Activated T-cell treated with anti-CD3 and anti-CD28 coated beads, Interleukin-2, amount 50 U/mL, for 24 hours (primary cell): Measurements from ENCODE around the gene DDA1.

Experiments used
- DNase-seq: peaks from one replicate; pipeline ENCODE4 v3.0.0-alpha.2; 2020
- H3K27ac Mint-ChIP-seq: 2 replicates; pipeline ENCODE4 v1.8.0; 2020; ENCODE audit warnings: mild to moderate bottlenecking, mixed read lengths
- H3K27me3 Mint-ChIP-seq: 2 replicates; pipeline ENCODE4 v1.8.0; 2020; ENCODE audit warnings: mixed read lengths
- H3K36me3 Mint-ChIP-seq: 2 replicates; pipeline ENCODE4 v1.8.0; 2020; ENCODE audit warnings: low read depth, mixed read lengths
- H3K4me1 Mint-ChIP-seq: 2 replicates; pipeline ENCODE4 v1.8.0; 2020; ENCODE audit warnings: low read depth, mixed read lengths
- H3K4me3 Mint-ChIP-seq: 2 replicates; pipeline ENCODE4 v1.8.0; 2020; ENCODE audit warnings: mild to moderate bottlenecking, moderate library complexity, mixed read lengths
- H3K9me3 Mint-ChIP-seq: 2 replicates; pipeline ENCODE4 v1.8.0; 2020; ENCODE audit warnings: mixed read lengths

DDA1 gene

GRCh38 chr19:17327654-17328516 lies 18.5 kb downstream of the DDA1 start:
- no peaks in the 10 kb centered on the region for H3K9me3 Mint-ChIP-seq
- peaks cover 2% of the 10 kb centered on the region for H3K36me3 Mint-ChIP-seq
- peak; percentile 77 for DNase-seq
- no peaks in the 10 kb centered on the region for H3K27me3 Mint-ChIP-seq
- H3K4me1 Mint-ChIP-seq: peaks cover 15% of the 10 kb centered on the region
- peak overlapping the region; percentile 58 for H3K4me3 Mint-ChIP-seq
- no peak overlapping the region for H3K27ac Mint-ChIP-seq

- H3K9me3 Mint-ChIP-seq: no peaks in the 10 kb centered on the region
- DNase-seq: peak; percentile 66
- no peak overlapping the region for H3K27ac Mint-ChIP-seq
- peaks cover 19% of the 10 kb centered on the region for H3K4me1 Mint-ChIP-seq
- no peaks in the 10 kb centered on the region for H3K27me3 Mint-ChIP-seq
- H3K4me3 Mint-ChIP-seq: peak overlapping the region; percentile 55
- H3K36me3 Mint-ChIP-seq: peaks cover 1% of the 10 kb centered on the region
These were observed 19.4 kb downstream of the DDA1 start for GRCh38 chr19:17328517-17329365.

GRCh38 chr19:17329366-17330261 lies 20.3 kb downstream of the DDA1 start:
- no peak overlapping the region for H3K27ac Mint-ChIP-seq
- no peak overlapping the region for H3K4me3 Mint-ChIP-seq
- no peaks in the 10 kb centered on the region for H3K9me3 Mint-ChIP-seq
- no peak for DNase-seq
- H3K27me3 Mint-ChIP-seq: no peaks in the 10 kb centered on the region
- H3K36me3 Mint-ChIP-seq: peaks cover 1% of the 10 kb centered on the region
- H3K4me1 Mint-ChIP-seq: peaks cover 23% of the 10 kb centered on the region

- Mint-ChIP-seq H3K9me3 (no peaks in the 10 kb centered on the region), H3K27ac (no peak overlapping the region), H3K4me3 (no peak overlapping the region), H3K27me3 (no peaks in the 10 kb centered on the region), H3K36me3 (peaks cover 1% of the 10 kb centered on the region), H3K4me1 (peaks cover 31% of the 10 kb centered on the region)
- DNase-seq: no peak
These were observed 21.1 kb downstream of the DDA1 start for GRCh38 chr19:17330262-17331044.

GRCh38 chr19:17331045-17331558 lies 21.7 kb downstream of the DDA1 start:
- Mint-ChIP-seq H3K27ac (no peak overlapping the region), H3K9me3 (no peaks in the 10 kb centered on the region), H3K4me1 (peaks cover 33% of the 10 kb centered on the region), H3K27me3 (no peaks in the 10 kb centered on the region), H3K4me3 (no peak overlapping the region), H3K36me3 (peaks cover 1% of the 10 kb centered on the region)
- DNase-seq: no peak

GRCh38 chr19:17332360-17332676 lies 23.0 kb downstream of the DDA1 start:
- no peak overlapping the region for H3K4me3 Mint-ChIP-seq
- H3K9me3 Mint-ChIP-seq: no peaks in the 10 kb centered on the region
- H3K27ac Mint-ChIP-seq: no peak overlapping the region
- no peaks in the 10 kb centered on the region for H3K27me3 Mint-ChIP-seq
- no peak for DNase-seq
- H3K36me3 Mint-ChIP-seq: peaks cover 9% of the 10 kb centered on the region
- H3K4me1 Mint-ChIP-seq: peaks cover 42% of the 10 kb centered on the region

GRCh38 chr19:17332677-17333581 lies 23.6 kb downstream of the DDA1 start:
- peak overlapping the region; percentile 38 for H3K4me3 Mint-ChIP-seq
- no peaks in the 10 kb centered on the region for H3K27me3 Mint-ChIP-seq
- no peak overlapping the region for H3K27ac Mint-ChIP-seq
- peaks cover 15% of the 10 kb centered on the region for H3K36me3 Mint-ChIP-seq
- no peak for DNase-seq
- no peaks in the 10 kb centered on the region for H3K9me3 Mint-ChIP-seq
- peaks cover 41% of the 10 kb centered on the region for H3K4me1 Mint-ChIP-seq

- Mint-ChIP-seq H3K27me3 (no peaks in the 10 kb centered on the region), H3K4me1 (peaks cover 49% of the 10 kb centered on the region)
These were observed 24.4 kb downstream of the DDA1 start for GRCh38 chr19:17333611-17334413.

GRCh38 chr19:17334414-17335409 lies 25.3 kb downstream of the DDA1 start, which contains the start of gene ANO8:
Gene ANO8 (minus strand): TSS chr19:17334855. CDS start chr19:17334670, 185 bp downstream.
- Mint-ChIP-seq H3K9me3 (no peaks in the 10 kb centered on the region), H3K27me3 (no peaks in the 10 kb centered on the region), H3K4me1 (peaks cover 50% of the 10 kb centered on the region), H3K27ac (peak within 1 kb of the TSS; percentile 84), H3K36me3 (peaks cover 32% of the 10 kb centered on the region), H3K4me3 (peak within 1 kb of the TSS; percentile 95)
- peak; percentile 97 for DNase-seq

More at GRCh38 chr19:17333611-17334413, 24.4 kb downstream of the DDA1 start:
- H3K36me3 Mint-ChIP-seq: peaks cover 24% of the 10 kb centered on the region
- DNase-seq: peak; percentile 81
- no peaks in the 10 kb centered on the region for H3K9me3 Mint-ChIP-seq
- peak overlapping the region; percentile 84 for H3K27ac Mint-ChIP-seq
- peak overlapping the region; percentile 81 for H3K4me3 Mint-ChIP-seq

- H3K4me3 Mint-ChIP-seq: peak overlapping the region; percentile 95
- no peak overlapping the region for H3K27ac Mint-ChIP-seq
- no peaks in the 10 kb centered on the region for H3K9me3 Mint-ChIP-seq
- H3K4me1 Mint-ChIP-seq: peaks cover 46% of the 10 kb centered on the region
- H3K27me3 Mint-ChIP-seq: no peaks in the 10 kb centered on the region
- no peak for DNase-seq
- peaks cover 36% of the 10 kb centered on the region for H3K36me3 Mint-ChIP-seq
These were observed 26.2 kb downstream of the DDA1 start for GRCh38 chr19:17335575-17335974.
